Nephron progenitor cell (in vitro differentiated cells): Measurements from ENCODE around the gene RUNX1.

ENCODE experiments used
- DNase-seq: peaks from one replicate; pipeline ENCODE4 v3.0.0; 2021
- H3K27ac Mint-ChIP-seq: 2 replicates; pipeline ENCODE4 v1.8.0; 2021; ENCODE audit warnings: mild to moderate bottlenecking, moderate library complexity, mixed read lengths
- H3K27me3 Mint-ChIP-seq: 2 replicates; pipeline ENCODE4 v1.8.0; 2021; ENCODE audit warnings: mild to moderate bottlenecking, low read depth, mixed read lengths; ENCODE audit not compliant: poor library complexity
- H3K36me3 Mint-ChIP-seq: 2 replicates; pipeline ENCODE4 v1.8.0; 2021; ENCODE audit warnings: low read depth, mixed read lengths
- H3K4me1 Mint-ChIP-seq: 2 replicates; pipeline ENCODE4 v1.8.0; 2021; ENCODE audit warnings: mixed read lengths
- H3K4me3 Mint-ChIP-seq: 2 replicates; pipeline ENCODE4 v1.8.0; 2021; ENCODE audit warnings: mild to moderate bottlenecking, moderate library complexity, mixed read lengths
- H3K9me3 Mint-ChIP-seq: 2 replicates; pipeline ENCODE4 v1.8.0; 2021; ENCODE audit warnings: mild to moderate bottlenecking, moderate library complexity, mixed read lengths
- TF ChIP-seq, protein P1 (sequence below): fragments of 200-600 bp; sonication (generic); IDR thresholded peaks from 2 replicates; pipeline ENCODE4 v1.5.0; 2021; ENCODE audit warnings: antibody characterized with exemption

Gene RUNX1

DNA sequence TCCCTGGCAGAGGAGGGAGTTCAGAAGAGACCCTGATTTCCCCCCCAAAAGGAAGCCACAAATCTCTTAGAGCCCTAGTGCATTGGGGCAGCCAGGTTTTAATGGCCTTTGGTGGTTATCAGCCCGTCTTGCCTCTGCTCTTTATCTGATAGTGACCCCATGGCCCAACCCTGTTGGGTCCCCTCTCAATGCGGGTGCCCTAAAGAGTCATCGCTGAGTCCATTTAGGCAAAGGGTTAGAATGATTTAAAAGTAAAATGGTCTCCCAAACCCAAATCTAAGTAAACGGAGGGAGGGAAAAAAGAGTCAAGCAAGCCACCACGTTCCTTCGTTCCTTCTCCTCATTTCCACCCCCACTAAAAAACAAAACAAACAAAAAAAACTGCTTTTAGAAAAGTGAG, 164.0 kb downstream of the RUNX1 start:
- DNase-seq, result no peak
- H3K36me3 Mint-ChIP-seq, result no peaks in the 10 kb centered on the region
- no peaks in the 10 kb centered on the region for H3K9me3 Mint-ChIP-seq
- peaks cover 29% of the 10 kb centered on the region for H3K4me1 Mint-ChIP-seq
- peak overlapping the region; percentile 66 for H3K4me3 Mint-ChIP-seq
- TF ChIP-seq, protein P1, sequence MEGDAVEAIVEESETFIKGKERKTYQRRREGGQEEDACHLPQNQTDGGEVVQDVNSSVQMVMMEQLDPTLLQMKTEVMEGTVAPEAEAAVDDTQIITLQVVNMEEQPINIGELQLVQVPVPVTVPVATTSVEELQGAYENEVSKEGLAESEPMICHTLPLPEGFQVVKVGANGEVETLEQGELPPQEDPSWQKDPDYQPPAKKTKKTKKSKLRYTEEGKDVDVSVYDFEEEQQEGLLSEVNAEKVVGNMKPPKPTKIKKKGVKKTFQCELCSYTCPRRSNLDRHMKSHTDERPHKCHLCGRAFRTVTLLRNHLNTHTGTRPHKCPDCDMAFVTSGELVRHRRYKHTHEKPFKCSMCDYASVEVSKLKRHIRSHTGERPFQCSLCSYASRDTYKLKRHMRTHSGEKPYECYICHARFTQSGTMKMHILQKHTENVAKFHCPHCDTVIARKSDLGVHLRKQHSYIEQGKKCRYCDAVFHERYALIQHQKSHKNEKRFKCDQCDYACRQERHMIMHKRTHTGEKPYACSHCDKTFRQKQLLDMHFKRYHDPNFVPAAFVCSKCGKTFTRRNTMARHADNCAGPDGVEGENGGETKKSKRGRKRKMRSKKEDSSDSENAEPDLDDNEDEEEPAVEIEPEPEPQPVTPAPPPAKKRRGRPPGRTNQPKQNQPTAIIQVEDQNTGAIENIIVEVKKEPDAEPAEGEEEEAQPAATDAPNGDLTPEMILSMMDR, result no peak
- H3K27me3 Mint-ChIP-seq, result peaks cover 47% of the 10 kb centered on the region
- no peak overlapping the region for H3K27ac Mint-ChIP-seq

DNA sequence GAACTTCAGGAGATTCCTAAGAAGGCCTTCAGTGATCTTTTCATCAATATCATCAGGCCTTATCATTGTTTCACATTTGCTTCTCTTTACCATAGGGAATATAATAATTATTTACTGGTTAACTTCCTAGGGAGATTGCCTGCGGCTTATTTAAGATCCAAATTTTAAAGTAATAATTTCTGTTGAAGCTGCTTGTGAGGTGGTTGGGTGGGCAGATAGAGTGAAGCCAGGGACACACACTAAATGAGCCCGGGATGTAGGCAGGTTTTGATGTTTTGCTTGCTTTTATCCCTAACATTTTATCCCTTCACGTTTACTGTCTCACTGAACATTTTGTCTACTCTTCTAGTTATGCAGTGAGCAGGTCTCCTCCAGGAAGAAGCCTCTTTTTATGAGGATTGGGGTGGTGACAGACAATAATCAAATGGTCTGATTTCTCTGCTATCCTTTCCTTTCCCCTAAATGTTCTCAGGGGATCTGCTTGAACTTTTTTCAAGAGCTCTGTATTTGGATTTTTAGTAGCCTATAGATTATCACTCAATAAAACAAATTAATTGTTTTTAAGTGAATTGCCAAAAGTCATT, 164.7 kb downstream of the RUNX1 start:
- Mint-ChIP-seq H3K4me3 (no peak overlapping the region), H3K4me1 (peaks cover 29% of the 10 kb centered on the region), H3K36me3 (no peaks in the 10 kb centered on the region), H3K27ac (no peak overlapping the region), H3K9me3 (no peaks in the 10 kb centered on the region), H3K27me3 (peaks cover 47% of the 10 kb centered on the region)
- no peak for DNase-seq
- TF ChIP-seq, protein P1, result no peak

DNA sequence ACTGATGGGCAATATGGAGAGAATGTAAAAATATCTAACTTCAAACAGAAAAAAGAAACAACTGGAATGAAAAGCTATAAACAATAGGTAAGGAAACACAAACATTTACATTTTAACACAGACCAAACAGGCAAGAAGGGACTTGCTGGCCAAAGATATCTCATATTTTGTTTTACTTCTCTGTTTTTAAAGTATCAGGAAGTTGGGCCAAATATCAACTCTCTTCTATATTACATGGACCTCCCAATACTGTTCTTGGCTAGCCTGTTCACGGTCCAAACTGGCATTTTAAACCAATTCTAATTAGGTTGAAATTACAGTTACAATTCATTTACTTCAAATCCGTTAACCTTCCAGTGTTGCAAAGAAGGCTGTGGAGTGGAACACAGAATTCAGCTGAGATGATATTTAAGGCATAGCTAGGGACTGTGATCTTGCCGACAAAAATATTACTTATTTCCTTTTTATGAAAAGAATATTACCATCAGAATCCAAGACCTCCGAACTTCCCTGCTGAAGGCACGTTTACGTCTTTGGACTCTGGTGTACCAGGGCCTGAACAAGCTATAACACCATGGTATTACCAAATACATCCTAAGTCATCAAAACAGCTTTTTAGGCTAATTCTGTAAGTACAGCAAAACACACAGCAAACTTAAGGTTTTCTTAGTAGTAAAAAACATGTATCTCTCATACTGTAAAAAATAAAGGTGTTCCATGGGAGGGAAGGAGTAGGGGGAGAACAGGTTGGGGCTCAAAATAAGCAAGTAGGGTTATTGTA, 165.4 kb downstream of the RUNX1 start:
- H3K27ac Mint-ChIP-seq, result no peak overlapping the region
- H3K36me3 Mint-ChIP-seq, result no peaks in the 10 kb centered on the region
- H3K4me3 Mint-ChIP-seq, result no peak overlapping the region
- TF ChIP-seq, protein P1, result no peak
- H3K27me3 Mint-ChIP-seq, result peaks cover 47% of the 10 kb centered on the region
- DNase-seq, result no peak
- H3K9me3 Mint-ChIP-seq, result no peaks in the 10 kb centered on the region
- peaks cover 29% of the 10 kb centered on the region for H3K4me1 Mint-ChIP-seq

DNA sequence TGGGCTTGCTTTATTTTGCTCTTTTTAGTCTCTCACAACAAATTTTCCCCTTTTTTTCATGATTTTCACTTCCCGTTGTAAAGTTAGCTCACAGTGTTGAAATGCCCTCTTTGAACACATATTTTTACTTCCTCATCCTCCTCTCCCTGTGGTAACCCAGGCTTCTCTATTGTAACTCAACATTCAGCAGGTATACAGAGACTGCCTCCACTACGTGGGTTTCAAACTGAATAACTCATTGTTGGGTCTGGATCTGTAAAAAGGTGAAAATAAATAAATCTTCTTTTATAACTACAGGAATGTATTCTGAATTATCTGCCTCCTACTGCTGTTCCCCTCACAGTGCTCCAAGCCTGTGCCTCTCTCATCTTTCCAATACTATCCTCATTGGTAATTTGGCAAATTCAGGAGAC, 166.4 kb downstream of the RUNX1 start:
- Mint-ChIP-seq H3K27ac (no peak overlapping the region), H3K4me1 (peaks cover 23% of the 10 kb centered on the region), H3K4me3 (no peak overlapping the region), H3K27me3 (peaks cover 42% of the 10 kb centered on the region), H3K36me3 (no peaks in the 10 kb centered on the region), H3K9me3 (no peaks in the 10 kb centered on the region)
- TF ChIP-seq, protein P1, result no peak
- no peak for DNase-seq

DNA sequence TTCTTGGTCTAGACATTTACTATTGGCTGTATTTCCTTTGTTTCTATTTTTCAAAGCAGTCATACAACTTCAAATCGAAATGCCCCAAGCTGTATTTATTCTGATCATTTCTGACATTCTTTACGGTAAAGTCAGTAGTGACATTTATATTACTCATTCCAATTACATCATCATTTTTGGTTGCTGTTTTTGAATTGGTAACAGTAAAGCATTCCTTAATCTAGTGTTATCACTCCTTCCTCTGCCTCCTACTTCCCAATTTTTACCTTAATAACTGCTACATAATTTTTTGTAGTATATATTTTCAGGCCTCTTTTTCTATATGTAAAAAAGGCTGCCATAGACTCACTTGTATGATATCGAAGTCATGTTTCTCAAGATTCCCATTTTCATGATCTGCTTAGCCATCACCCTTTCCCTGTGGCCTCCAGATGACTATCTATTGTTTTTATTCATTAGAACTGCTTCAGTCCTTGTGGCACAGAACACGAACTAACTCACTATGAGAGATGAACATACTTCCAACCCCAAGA, 167.2 kb downstream of the RUNX1 start:
- no peak for DNase-seq
- no peak overlapping the region for H3K4me3 Mint-ChIP-seq
- peaks cover 34% of the 10 kb centered on the region for H3K27me3 Mint-ChIP-seq
- H3K36me3 Mint-ChIP-seq, result no peaks in the 10 kb centered on the region
- no peaks in the 10 kb centered on the region for H3K9me3 Mint-ChIP-seq
- no peak overlapping the region for H3K27ac Mint-ChIP-seq
- H3K4me1 Mint-ChIP-seq, result peaks cover 16% of the 10 kb centered on the region
- TF ChIP-seq, protein P1, result no peak
